NK-92 (cell line): ENCODE results near the gene RAPGEF3.

ENCODE experiments used
- DNase-seq: peaks from one replicate; lab custom pipeline; 2025; ENCODE audit not compliant: unreplicated experiment; lab: John Stamatoyannopoulos, UW

RAPGEF3 gene

GRCh38 chr12:47777741-47778558, 19.3 kb upstream of the RAPGEF3 start:
- no peak for DNase-seq

GRCh38 chr12:47777151-47777550, 18.5 kb upstream of the RAPGEF3 start:
- no peak for DNase-seq

- DNase-seq, result no peak
Observed at GRCh38 chr12:47776471-47777143, 17.9 kb upstream of the RAPGEF3 start.

DNA sequence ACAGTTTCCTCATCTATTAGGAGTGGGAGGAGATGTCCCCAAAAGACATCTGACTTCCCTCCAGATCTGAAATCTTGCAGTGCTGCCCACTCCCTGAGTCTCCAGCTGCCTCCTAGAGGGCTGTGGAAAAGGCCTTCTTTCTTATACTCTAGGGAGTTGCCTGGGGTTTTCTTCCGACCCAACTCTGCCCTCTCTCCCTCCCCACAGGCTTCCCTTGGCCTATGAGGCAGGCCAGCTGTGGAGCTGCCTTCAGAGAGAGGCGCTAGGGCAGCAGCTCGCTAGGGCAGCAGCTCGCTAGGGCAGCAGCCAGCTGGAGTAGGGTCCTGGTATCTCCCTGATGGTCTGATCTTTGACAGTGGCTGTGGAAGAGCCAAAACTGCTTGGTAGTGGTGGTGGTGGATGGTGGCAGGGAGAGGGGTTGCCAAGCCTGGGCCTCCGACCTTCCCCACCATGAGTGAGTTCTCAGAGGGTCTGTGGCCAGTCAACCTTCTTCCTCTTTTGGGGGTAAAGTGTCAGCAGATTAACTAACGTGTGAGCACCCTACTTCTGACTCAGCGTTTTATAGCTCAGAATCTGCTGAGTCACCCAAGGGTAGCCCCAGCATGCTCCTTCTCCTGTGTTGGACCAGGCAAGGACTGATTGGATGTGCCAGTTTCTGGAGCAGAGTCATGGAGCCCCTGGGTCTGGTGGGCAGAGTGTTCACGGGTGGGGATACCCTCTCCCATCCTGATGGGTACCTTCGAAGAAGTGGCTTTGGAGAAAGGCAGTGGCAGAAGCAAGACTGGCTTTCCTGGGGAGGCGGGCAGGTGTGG, 16.6 kb upstream of the RAPGEF3 start:
- DNase-seq, result no peak

DNA sequence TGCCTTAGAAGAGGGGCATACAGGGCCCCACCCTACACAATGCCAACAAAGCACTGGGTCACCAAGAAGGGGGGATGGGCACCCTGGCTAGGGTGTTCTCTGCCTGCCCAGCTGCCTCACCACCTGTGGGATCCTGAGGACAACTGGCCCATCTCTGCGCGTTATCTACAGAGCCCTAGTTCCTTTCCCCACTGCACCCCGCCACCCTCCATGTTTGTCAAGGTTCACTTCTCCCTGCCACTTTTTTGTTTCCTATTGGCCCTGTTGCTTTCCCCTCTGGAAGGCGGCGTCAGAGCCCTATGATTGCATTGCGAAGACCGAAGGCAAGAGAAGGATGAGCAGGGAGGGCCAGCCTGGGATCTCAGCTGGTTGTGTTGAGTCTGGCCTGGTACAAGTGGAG, 16.0 kb upstream of the RAPGEF3 start:
- DNase-seq, result no peak

- DNase-seq, result no peak
Observed at GRCh38 chr12:47773858-47774580, 15.3 kb upstream of the RAPGEF3 start.

- DNase-seq, result no peak
Observed at GRCh38 chr12:47773062-47773857, 14.6 kb upstream of the RAPGEF3 start, which contains the start of gene SLC48A1. SLC48A1 (plus strand) TSS chr12:47773238; CDS start chr12:47773305, 67 bp downstream.

DNA sequence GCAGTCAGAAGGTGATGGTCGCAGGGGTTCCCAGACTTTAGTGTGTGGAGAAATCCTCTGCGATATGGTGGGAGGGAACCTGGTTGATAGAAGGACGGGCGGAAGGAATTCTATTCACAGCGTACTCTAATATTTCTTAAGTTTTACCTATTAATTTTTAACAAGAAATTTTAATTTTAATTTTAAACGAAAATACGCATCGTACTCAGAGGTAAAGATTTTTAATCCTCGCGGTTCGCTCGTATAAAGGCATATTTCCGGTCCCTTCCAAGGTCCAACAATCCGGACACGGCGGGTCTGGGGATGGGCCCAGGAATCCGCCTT, 14.0 kb upstream of the RAPGEF3 start:
- no peak for DNase-seq

GRCh38 chr12:47772094-47772660, 13.5 kb upstream of the RAPGEF3 start:
- DNase-seq, result no peak

- no peak for DNase-seq
Observed at GRCh38 chr12:47771304-47771703, 12.6 kb upstream of the RAPGEF3 start.

DNA sequence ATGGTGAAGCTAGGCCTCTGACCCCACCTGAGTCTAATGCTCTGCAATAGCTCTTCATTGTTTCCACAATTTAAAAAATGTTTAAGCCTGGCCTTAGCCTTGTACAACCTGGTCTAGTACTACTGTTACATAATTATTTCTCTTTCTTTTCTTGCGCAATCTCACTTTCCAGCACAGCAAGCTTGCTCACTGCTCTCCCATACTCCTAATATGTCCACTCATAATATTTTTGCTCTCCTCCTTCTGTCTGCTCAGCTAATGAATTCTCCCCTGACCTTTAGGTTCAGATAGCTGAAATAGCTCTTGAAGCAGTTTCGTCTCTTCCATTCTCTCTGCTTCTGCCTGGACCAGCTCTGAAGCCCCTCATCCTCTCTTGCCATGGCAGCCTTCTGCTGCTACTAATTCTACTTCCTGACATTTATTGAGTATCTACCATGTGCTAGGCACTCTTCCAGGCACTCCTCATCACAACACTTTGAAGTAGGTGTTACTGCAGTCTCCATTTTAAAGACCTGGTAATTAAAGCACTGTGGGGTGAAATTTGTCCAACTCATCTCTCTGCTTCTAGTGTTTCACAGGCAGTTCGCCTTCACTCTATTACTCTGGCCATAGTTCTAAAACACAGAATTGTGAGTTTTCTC, 11.5 kb upstream of the RAPGEF3 start:
- no peak for DNase-seq

DNA sequence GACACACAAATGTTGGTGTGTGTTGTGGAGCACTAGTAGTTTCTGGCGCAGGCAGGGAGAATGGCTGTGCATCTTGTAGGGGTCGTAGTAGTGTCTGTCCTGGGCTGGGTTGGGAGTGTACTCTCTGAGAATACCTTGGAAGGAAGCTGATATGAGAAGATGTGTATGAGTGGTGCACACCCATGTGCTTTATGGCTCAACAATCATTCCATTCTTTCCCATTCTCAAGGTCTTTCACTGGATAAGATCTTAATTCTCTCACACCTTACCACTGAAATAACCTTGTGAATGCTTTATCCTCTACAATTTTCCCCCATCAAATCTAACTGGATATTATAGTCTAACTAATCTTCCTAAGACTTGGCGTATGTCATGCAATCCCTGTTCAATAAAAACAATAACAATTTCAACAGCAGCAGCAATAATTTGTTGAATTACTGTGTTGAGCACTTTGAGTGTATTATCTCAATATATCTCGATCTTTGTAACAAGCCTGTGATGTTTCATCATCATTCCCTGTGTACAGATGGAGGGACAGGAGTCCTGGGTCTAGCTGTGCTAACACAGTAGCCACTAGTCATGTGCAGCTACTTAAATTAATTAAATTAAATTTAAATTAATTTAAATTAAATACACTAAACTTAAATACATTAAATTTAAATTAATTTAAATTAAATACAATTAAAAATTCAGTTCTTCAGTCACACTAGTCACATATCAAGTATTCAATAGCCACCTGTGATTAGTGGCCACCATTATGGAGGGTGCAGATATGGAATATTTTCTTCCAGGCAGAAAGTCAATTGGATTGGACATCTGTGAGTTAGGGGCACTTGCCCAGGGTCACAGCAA, 10.8 kb upstream of the RAPGEF3 start:
- DNase-seq, result no peak

DNA sequence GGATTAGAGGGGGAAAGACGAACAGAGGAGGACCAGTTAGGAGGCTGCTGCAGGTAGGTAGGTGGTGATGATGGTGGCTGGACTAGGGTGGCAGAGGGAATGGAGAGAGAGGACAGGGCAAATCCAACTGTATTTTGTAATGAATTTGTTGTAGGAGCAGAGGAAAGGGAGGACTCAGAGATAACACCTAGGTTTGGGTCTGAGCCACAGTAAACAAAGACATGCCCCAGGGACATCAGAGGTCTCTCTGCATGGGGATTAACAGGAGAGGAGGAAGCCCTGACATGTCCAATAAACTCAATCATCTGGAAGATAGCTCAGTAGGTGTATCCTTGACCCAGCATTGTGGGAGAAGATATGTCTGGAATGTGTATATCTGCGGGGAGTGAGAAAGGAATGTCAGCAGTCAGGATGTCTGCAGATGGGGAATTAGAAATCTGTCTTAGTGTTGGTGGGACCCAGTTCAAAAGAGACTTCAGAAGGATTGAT, 9.7 kb upstream of the RAPGEF3 start:
- no peak for DNase-seq

GRCh38 chr12:47767216-47767724, 8.6 kb upstream of the RAPGEF3 start:
- no peak for DNase-seq

DNA sequence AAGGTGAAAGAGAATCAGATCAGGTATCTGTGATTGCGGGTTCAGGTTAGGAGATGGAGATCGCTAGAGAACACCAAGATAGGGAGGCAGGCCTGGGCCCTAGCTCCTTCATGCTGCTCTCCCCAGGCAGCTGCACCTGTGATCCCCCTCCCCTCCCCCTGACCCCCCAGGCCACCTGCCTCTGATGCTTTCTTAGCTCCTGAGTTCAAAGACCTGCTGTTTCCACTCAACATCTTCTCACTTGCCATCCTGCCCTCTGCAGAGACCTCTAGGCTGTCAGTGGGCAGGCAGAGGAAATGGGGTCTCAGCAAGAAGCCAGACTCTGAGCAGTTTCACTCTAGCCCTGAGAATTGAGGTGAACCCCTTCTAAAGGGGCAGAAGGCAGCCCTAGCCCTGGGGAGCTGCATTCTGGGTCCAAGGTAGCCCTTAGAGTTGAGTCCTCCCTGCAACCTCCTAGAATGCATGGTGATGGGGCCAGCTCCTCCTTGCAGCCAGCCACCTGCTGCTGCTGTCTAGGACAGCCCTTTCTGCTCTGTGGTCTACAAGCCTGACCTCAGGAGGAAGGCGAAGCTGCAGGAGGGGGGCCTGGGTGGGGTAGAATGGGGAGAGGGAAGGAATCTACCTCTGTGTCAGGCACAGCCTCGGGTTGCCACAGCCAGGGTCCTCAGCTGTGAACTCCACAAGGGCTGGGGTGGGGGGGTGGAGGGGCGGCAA, 8.0 kb upstream of the RAPGEF3 start:
- no peak for DNase-seq

- no peak for DNase-seq
Observed at GRCh38 chr12:47763481-47764346, 5.0 kb upstream of the RAPGEF3 start.
